GM12878 (cell line): Measurements from ENCODE around the gene PRPF31. TPM values are rescaled to one million over a fixed set of nuclear protein-coding genes. Genes with fewer than 3 reads are reported as not detected.

Experiments
- ATAC-seq: fragments of 200-7000 bp; cut with Tn5 transposase; 3 replicates; pipeline ENCODE4 v1.9.1; 2020; ENCODE audit warnings: mild to moderate bottlenecking, moderate library complexity
- BruUV-seq: library from RNA; stranded (reverse); fragments of 400-500 nt; replicated peaks from 2 replicates; lab custom pipeline; 2021; lab: Mats Ljungman, UMichigan
- CTCF ChIA-PET: fragments of 300-600 bp; sonication (Branson Sonifier 250); formaldehyde crosslinking; extraction: SDS; loops from one replicate; lab custom pipeline; 2021; ENCODE audit warnings: inconsistent platforms; lab: Yijun Ruan, JAX
- POLR2A ChIA-PET: fragments of 350-600 bp; formaldehyde crosslinking; extraction: SDS; loops from one replicate; lab custom pipeline; 2021; ENCODE audit warnings: inconsistent platforms; lab: Charles Lee
- RAD21 ChIA-PET: fragments of 300-600 bp; sonication (Branson Sonifier 250); formaldehyde crosslinking; loops from one replicate; lab custom pipeline; 2023; ENCODE audit warnings: antibody characterized with exemption; ENCODE audit not compliant: unreplicated experiment; lab: Charles Lee
- SMC1A ChIA-PET: fragments of 300-600 bp; sonication (Branson Sonifier 250); formaldehyde crosslinking; loops from one replicate; lab custom pipeline; 2023; ENCODE audit not compliant: unreplicated experiment, uncharacterized antibody; lab: Charles Lee
- DNase-seq: peaks from one replicate; pipeline ENCODE4 v3.0.0-alpha.2; 2011; ENCODE audit warnings: low read depth, low spot score
- FAIRE-seq: peaks from 3 replicates; lab custom pipeline; 2011; peaks lifted over from hg19 to GRCh38; lab: Jason Lieb, UNC
- H2AFZ ChIP-seq: 2 replicates; pipeline ENCODE4 v1.6.0; 2011; ENCODE audit warnings: low read depth, low read length, control low read depth; ENCODE audit not compliant: control insufficient read depth
- H3K27ac ChIP-seq: 2 replicates; pipeline ENCODE4 v1.5.1; 2011; ENCODE audit warnings: control low read depth; ENCODE audit not compliant: control insufficient read depth, insufficient read depth
- H3K27me3 ChIP-seq, 2 experiments: replicated peaks in 1 of 2; 2 replicates each; pipeline versions ENCODE4 v1.6.0 to v1.6.1; 2011; ENCODE audit warnings: low read length in 1 of 2; ENCODE audit not compliant: control insufficient read depth in 2 of 2, insufficient read depth in 2 of 2
- H3K36me3 ChIP-seq, 2 experiments: 2 replicates each; pipeline ENCODE4 v1.5.1; 2011; ENCODE audit warnings: low read length in 1 of 2; ENCODE audit not compliant: control insufficient read depth in 2 of 2, insufficient read depth in 2 of 2
- H3K4me1 ChIP-seq: 2 replicates; pipeline ENCODE4 v1.6.1; 2011; ENCODE audit warnings: mild to moderate bottlenecking, low read length, moderate library complexity, mixed read lengths; ENCODE audit not compliant: control insufficient read depth, insufficient read depth
- H3K4me2 ChIP-seq: 2 replicates; pipeline ENCODE4 v1.6.0; 2011; ENCODE audit warnings: control low read depth; ENCODE audit not compliant: control insufficient read depth, insufficient read depth
- H3K4me3 ChIP-seq: fragments of 200-600 bp; sonication (generic); 2 replicates; pipeline ENCODE4 v1.5.1; 2016
- H3K79me2 ChIP-seq: 2 replicates; pipeline ENCODE4 v1.6.0; 2011; ENCODE audit warnings: low read length; ENCODE audit not compliant: control insufficient read depth, insufficient read depth
- H3K9ac ChIP-seq: 2 replicates; pipeline ENCODE4 v1.8.0; 2011; ENCODE audit warnings: low read length, control low read depth, mixed read lengths; ENCODE audit not compliant: control insufficient read depth, insufficient read depth
- H3K9me3 ChIP-seq: replicated peaks from 3 replicates; pipeline ENCODE4 v1.5.1; 2011; ENCODE audit warnings: mild to moderate bottlenecking, low read length; ENCODE audit not compliant: control insufficient read depth, insufficient read depth
- H4K20me1 ChIP-seq: 2 replicates; pipeline ENCODE4 v1.6.0; 2011; ENCODE audit not compliant: control insufficient read depth, insufficient read depth
- BACH1 ChIP-seq: fragments of 450-650 bp; IDR thresholded peaks from 2 replicates; pipeline ENCODE4 v1.6.1; 2017; ENCODE audit warnings: mild to moderate bottlenecking, borderline replicate concordance
- CUX1 ChIP-seq: IDR thresholded peaks from 2 replicates; pipeline ENCODE4 v1.6.1; 2012; ENCODE audit warnings: improper control_type of control experiment, low read depth, low read length; ENCODE audit not compliant: insufficient replicate concordance
- DPF2 ChIP-seq: fragments of 450-650 bp; IDR thresholded peaks from 2 replicates; pipeline ENCODE4 v1.6.1; 2017; ENCODE audit warnings: mild to moderate bottlenecking
- E4F1 ChIP-seq: fragments of 450-650 bp; IDR thresholded peaks from 2 replicates; pipeline ENCODE4 v1.6.1; 2018; ENCODE audit warnings: borderline replicate concordance, mild to moderate bottlenecking; ENCODE audit not compliant: partially characterized antibody
- HDAC6 ChIP-seq: fragments of 200-600 bp; sonication (generic); IDR thresholded peaks from one replicate; pipeline ENCODE4 v1.8.0; 2017; ENCODE audit warnings: antibody characterized with exemption; ENCODE audit not compliant: unreplicated experiment
- IRF3 ChIP-seq: fragments of 450-650 bp; IDR thresholded peaks from 2 replicates; pipeline ENCODE4 v1.6.1; 2014; ENCODE audit warnings: mild to moderate bottlenecking
- MYB ChIP-seq: fragments of 150-350 bp; IDR thresholded peaks from 2 replicates; pipeline ENCODE4 v1.6.1; 2014; ENCODE audit warnings: mild to moderate bottlenecking, low read depth, low read length, borderline replicate concordance
- PAX8 ChIP-seq: fragments of 450-650 bp; IDR thresholded peaks from 2 replicates; pipeline ENCODE4 v1.6.1; 2017; ENCODE audit warnings: mild to moderate bottlenecking, moderate library complexity
- TAF1 ChIP-seq: IDR thresholded peaks from 2 replicates; pipeline ENCODE4 v1.6.1; 2011; ENCODE audit warnings: mild to moderate bottlenecking, low read depth, low read length, borderline replicate concordance
- USF2 ChIP-seq: IDR thresholded peaks from 2 replicates; pipeline ENCODE4 v1.6.1; 2011; ENCODE audit warnings: low read depth, low read length, improper control_type of control experiment, borderline replicate concordance
- ZNF384 ChIP-seq: IDR thresholded peaks from 2 replicates; pipeline ENCODE4 v1.6.1; 2012; ENCODE audit warnings: low read depth, mild to moderate bottlenecking, low read length, improper control_type of control experiment, borderline replicate concordance
- WGBS: methylation state at CpG from one replicate; pipeline ENCODE4 v1.1.6; 2016; ENCODE audit warnings: low lambda C conversion rate; ENCODE audit not compliant: insufficient replicate concordance, insufficient coverage; ENCODE audit errors: missing lambda C conversion rate; 5-methylcytosine and 5-hydroxymethylcytosine counted together
- in situ Hi-C: fragments of 300-500 bp; cut with MboI; formaldehyde crosslinking; loops from 9 replicates; pipeline ENCODE4 v1.14.3; 2018; ENCODE audit warnings: mixed read lengths
- intact Hi-C: fragments of 100-400 bp; cut with micrococcal nuclease; formaldehyde crosslinking; loops from one replicate; pipeline ENCODE4 v1.14.2; 2022; ENCODE audit not compliant: unreplicated experiment
- polyA plus RNA-seq, 11 experiments: library from polyadenylated mRNA; depleted of rRNA in 4 of 11; unstranded in 6 of 11; stranded (reverse) in 5 of 11; fragments of >200 nt; fragmentation: Nextera tagmentation in 4 of 11; fragmentation: Illumina TruSeq in 1 of 11; extraction: Ambion mirVana in 4 of 11; extraction: Trizol in 1 of 11; gene quantifications; 1 replicate in 1 of 11; 2 replicates in 10 of 11; pipeline versions ENCODE4 v1.2.1 to v1.2.3, GENCODE V29; 2011 to 2016; ENCODE audit warnings: inconsistent platforms in 2 of 11, missing spikeins in 2 of 11, low read depth in 1 of 11
- total RNA-seq, 4 experiments: library from RNA; depleted of rRNA in 3 of 4; stranded (reverse); fragments of >200 nt in 3 of 4; fragmentation: Illumina TruSeq in 1 of 4; extraction: Trizol in 1 of 4; gene quantifications; 2 replicates each; pipeline versions ENCODE4 v1.2.1 to v1.2.3, GENCODE V29; 2013 to 2021

The PRPF31 gene
- total and polyA plus RNA-seq, 10 of the 15 experiments (the other 5 are each of a cell fraction or from before 2014, with no cell fraction given): 2.7 to 170 (median 69.7) TPM

GRCh38 chr19:54165222-54165621 lies 49.7 kb downstream of the PRPF31 start:
- BruUV-seq: no TSS peak
- 87% methylated on average over 25 of the region's 25 CpGs for WGBS
- Histone ChIP-seq H3K79me2 (no peaks in the 10 kb centered on the region; the same call in 1 of the 2 replicates), H3K27me3 (no peaks in the 10 kb centered on the region), H2AFZ (no peak overlapping the region), H3K36me3 (no peaks in the 10 kb centered on the region), H3K27ac (no peak overlapping the region), H4K20me1 (no peaks in the 10 kb centered on the region), H3K4me1 (peaks cover 4% of the 10 kb centered on the region; the same call in 1 of the 2 replicates), H3K4me2 (no peak overlapping the region), H3K9me3 (no peaks in the 10 kb centered on the region; the same call in 2 of the 3 replicates), H3K4me3 (no peak overlapping the region), H3K9ac (no peak overlapping the region)
- TF ChIP-seq USF2 (no peak), PAX8 (no peak), CUX1 (no peak), MYB (no peak), E4F1 (no peak), IRF3 (no peak), ZNF384 (no peak), DPF2 (no peak), TAF1 (no peak), BACH1 (no peak), HDAC6 (no peak)
- ChIA-PET SMC1A (no interaction called here), CTCF (interaction anchor here (1.2 kb wide), 1 partner anchor 224 kb away, joined by 6 read pairs; no protein-coding TSS in a partner anchor), RAD21 (no interaction called here), POLR2A (no interaction called here)
- in situ Hi-C loops (no loop called here), intact Hi-C loops (no loop called here)
- ATAC-seq (no peak), DNase-seq (no peak), FAIRE-seq (no peak)
